ENCODE results near the gene PPP2R3B.

The PPP2R3B gene

GRCh38 chrX:370963-371745, 15.6 kb downstream of the PPP2R3B start:
- peak; percentile 55 for DNase-seq (ENCODE audit: low spot score)

- DNase-seq (ENCODE audit: low spot score), result peak; percentile 87
Measured at GRCh38 chrX:370244-370962, 16.3 kb downstream of the PPP2R3B start.

GRCh38 chrX:369563-370101, 17.1 kb downstream of the PPP2R3B start:
- no peak for DNase-seq (ENCODE audit: low spot score)

- peak; percentile 72 for DNase-seq (ENCODE audit: low spot score)
Measured at GRCh38 chrX:368811-369562, 17.7 kb downstream of the PPP2R3B start.

GRCh38 chrX:367866-368265, 18.8 kb downstream of the PPP2R3B start:
- DNase-seq (ENCODE audit: low spot score), result no peak

- DNase-seq (ENCODE audit: low spot score), result no peak
Measured at GRCh38 chrX:367349-367748, 19.4 kb downstream of the PPP2R3B start.

GRCh38 chrX:363621-364375, 22.9 kb downstream of the PPP2R3B start:
- DNase-seq (ENCODE audit: low spot score), result no peak

- DNase-seq (ENCODE audit: low spot score), result no peak
Measured at GRCh38 chrX:362937-363620, 23.6 kb downstream of the PPP2R3B start.

- DNase-seq (ENCODE audit: low spot score), result no peak
Measured at GRCh38 chrX:362351-362750, 24.4 kb downstream of the PPP2R3B start.

- DNase-seq (ENCODE audit: low spot score), result no peak
Measured at GRCh38 chrX:361231-362145, 25.2 kb downstream of the PPP2R3B start.

- DNase-seq (ENCODE audit: low spot score), result no peak
Measured at GRCh38 chrX:360496-361150, 26.1 kb downstream of the PPP2R3B start.

- no peak for DNase-seq (ENCODE audit: low spot score)
Measured at GRCh38 chrX:358651-359143, 28.0 kb downstream of the PPP2R3B start.

- DNase-seq (ENCODE audit: low spot score), result no peak
Measured at GRCh38 chrX:357693-358471, 28.8 kb downstream of the PPP2R3B start.

GRCh38 chrX:357035-357692, 29.5 kb downstream of the PPP2R3B start:
- DNase-seq (ENCODE audit: low spot score), result no peak

- no peak for DNase-seq (ENCODE audit: low spot score)
Measured at GRCh38 chrX:356385-357034, 30.2 kb downstream of the PPP2R3B start.

- DNase-seq (ENCODE audit: low spot score), result no peak
Measured at GRCh38 chrX:355329-356050, 31.2 kb downstream of the PPP2R3B start.

All from NAMALWA (cell line).